Measurements from ENCODE around the gene TMEM30B. TPM values are rescaled to one million over a fixed set of nuclear protein-coding genes. Genes with fewer than 3 reads are reported as not detected.

TMEM30B gene
- polyA plus RNA-seq, 4 donors, result 10.9 to 15.1 (median 11.7) TPM

- no peak for DNase-seq (ENCODE audit: low read depth in 4 of 4, low spot score in 2 of 4)
These were observed 19.6 kb upstream of the TMEM30B start for GRCh38 chr14:61300754-61301153.

- DNase-seq (ENCODE audit: low read depth in 4 of 4, low spot score in 2 of 4), result no peak
These were observed 19.1 kb upstream of the TMEM30B start for GRCh38 chr14:61300209-61300608.

GRCh38 chr14:61298824-61299223, 17.7 kb upstream of the TMEM30B start:
- DNase-seq (ENCODE audit: low read depth in 4 of 4, low spot score in 2 of 4), result no peak

- no peak for DNase-seq (ENCODE audit: low read depth in 4 of 4, low spot score in 2 of 4)
These were observed 16.4 kb upstream of the TMEM30B start for GRCh38 chr14:61297581-61297980.

GRCh38 chr14:61296719-61297502, 15.8 kb upstream of the TMEM30B start:
- DNase-seq (ENCODE audit: low read depth in 4 of 4, low spot score in 2 of 4), result no peak

GRCh38 chr14:61296151-61296550, 15.0 kb upstream of the TMEM30B start:
- DNase-seq (ENCODE audit: low read depth in 4 of 4, low spot score in 2 of 4), result no peak

GRCh38 chr14:61290701-61291100, 9.6 kb upstream of the TMEM30B start:
- no peak for DNase-seq (ENCODE audit: low read depth in 4 of 4, low spot score in 2 of 4)

- no peak for DNase-seq (ENCODE audit: low read depth in 4 of 4, low spot score in 2 of 4)
These were observed 7.6 kb upstream of the TMEM30B start for GRCh38 chr14:61288720-61289119.

- no peak for DNase-seq (ENCODE audit: low read depth in 4 of 4, low spot score in 2 of 4)
These were observed 7.1 kb upstream of the TMEM30B start for GRCh38 chr14:61288228-61288627.

- DNase-seq (ENCODE audit: low read depth in 4 of 4, low spot score in 2 of 4), result no peak
These were observed 6.1 kb upstream of the TMEM30B start for GRCh38 chr14:61287196-61287595.

GRCh38 chr14:61285364-61285763, 4.2 kb upstream of the TMEM30B start:
- no peak for DNase-seq (ENCODE audit: low read depth in 4 of 4, low spot score in 2 of 4)

GRCh38 chr14:61284001-61284400, 2.9 kb upstream of the TMEM30B start:
- no peak for DNase-seq (ENCODE audit: low read depth in 4 of 4, low spot score in 2 of 4)

- no peak for DNase-seq (ENCODE audit: low read depth in 4 of 4, low spot score in 2 of 4)
These were observed 1.6 kb upstream of the TMEM30B start for GRCh38 chr14:61282746-61283145.

- DNase-seq (ENCODE audit: low read depth in 4 of 4, low spot score in 2 of 4), result no peak
These were observed 774 bp upstream of the TMEM30B start for GRCh38 chr14:61281948-61282275.

- no peak for DNase-seq (ENCODE audit: low read depth in 4 of 4, low spot score in 2 of 4)
These were observed 482 bp downstream of the TMEM30B start for GRCh38 chr14:61280526-61281185.

- DNase-seq (ENCODE audit: low read depth in 4 of 4, low spot score in 2 of 4), result no peak
These were observed 1.0 kb downstream of the TMEM30B start for GRCh38 chr14:61280092-61280525.

GRCh38 chr14:61279082-61279481, 2.1 kb downstream of the TMEM30B start:
- no peak for DNase-seq (ENCODE audit: low read depth in 4 of 4, low spot score in 2 of 4)

GRCh38 chr14:61277784-61278183, 3.4 kb downstream of the TMEM30B start:
- DNase-seq (ENCODE audit: low read depth in 4 of 4, low spot score in 2 of 4), result no peak

- no peak for DNase-seq (ENCODE audit: low read depth in 4 of 4, low spot score in 2 of 4)
These were observed 3.9 kb downstream of the TMEM30B start for GRCh38 chr14:61277232-61277631.

GRCh38 chr14:61271552-61271951, 9.6 kb downstream of the TMEM30B start:
- DNase-seq (ENCODE audit: low read depth in 4 of 4, low spot score in 2 of 4), result no peak

GRCh38 chr14:61270714-61271113, 10.4 kb downstream of the TMEM30B start:
- DNase-seq (ENCODE audit: low read depth in 4 of 4, low spot score in 2 of 4), result no peak

Measured in left renal cortex interstitium (tissue), 4 donors.